Smooth muscle cell of the brain vasculature (primary cell): ENCODE measurements around the gene VEZT.
A peak's percentile ranks its signal among the peaks of the same experiment; 100 is the strongest.
"Not testable (repeated sequence)": the region's sequence is repeated elsewhere in the genome, so short reads cannot be mapped to it uniquely, and the experiment has no call there.

Experiments
- DNase-seq: peaks from one replicate; pipeline ENCODE4 v3.0.0-alpha.2; 2012; ENCODE audit warnings: low read depth, low spot score

Gene VEZT

GRCh38 chr12:95319694-95320331 is 102.2 kb downstream of the VEZT start:
- DNase-seq = no peak

DNA sequence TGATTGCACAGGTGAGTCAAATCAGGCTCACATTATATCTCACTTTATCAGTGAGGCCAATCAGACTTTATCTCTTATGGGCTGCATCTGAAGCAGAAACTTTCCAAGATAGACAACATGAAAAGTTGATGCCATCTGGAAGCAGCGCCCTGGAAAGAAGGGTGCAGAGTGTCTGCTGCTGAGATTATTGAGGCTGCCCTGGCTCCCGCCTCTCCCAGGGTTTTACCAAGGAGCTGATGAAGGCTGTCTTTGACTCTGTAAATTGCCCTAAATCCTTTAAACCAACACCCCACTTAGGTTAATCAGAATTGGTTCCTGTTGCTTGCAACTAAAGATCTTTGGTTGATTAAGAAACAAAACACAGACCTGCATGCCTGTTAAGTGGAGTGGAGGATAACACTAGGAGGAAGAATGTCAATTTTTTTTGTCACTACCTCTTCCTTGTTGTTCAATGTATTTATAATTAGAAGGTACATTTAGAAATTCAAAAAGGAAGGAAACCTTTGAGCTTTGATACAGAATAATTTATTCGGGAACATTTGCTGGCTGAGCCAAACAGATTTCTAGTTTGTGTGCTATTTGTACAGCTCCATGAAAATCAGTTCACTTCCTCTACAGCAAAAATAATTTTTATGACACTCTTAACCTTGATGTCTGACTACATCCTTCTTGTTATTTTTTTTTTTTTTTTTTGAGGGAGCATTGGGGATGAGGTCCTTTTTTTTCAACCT is 104.1 kb downstream of the VEZT start:
- no peak for DNase-seq

DNA sequence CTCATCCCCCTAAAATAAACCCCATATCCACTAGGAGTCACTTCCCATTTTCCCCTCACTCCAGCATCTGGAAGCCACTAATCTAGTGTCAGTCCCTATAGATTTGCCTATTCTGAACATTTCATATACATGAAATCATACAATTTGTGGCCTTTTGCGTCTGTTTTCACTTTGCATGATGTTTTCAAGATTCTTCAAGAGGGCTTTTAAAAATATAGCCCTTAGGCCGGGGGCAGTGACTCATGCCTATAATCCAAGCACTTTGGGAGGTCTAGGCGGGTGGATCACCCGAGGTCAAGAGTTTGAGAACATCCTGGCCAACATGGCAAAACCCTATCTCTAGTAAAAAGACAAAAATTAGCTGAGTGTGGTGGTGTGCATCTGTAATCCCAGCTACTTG is 104.7 kb downstream of the VEZT start:
- DNase-seq = peak; percentile 63

GRCh38 chr12:95323212-95323611 is 105.6 kb downstream of the VEZT start:
- no peak for DNase-seq

DNA sequence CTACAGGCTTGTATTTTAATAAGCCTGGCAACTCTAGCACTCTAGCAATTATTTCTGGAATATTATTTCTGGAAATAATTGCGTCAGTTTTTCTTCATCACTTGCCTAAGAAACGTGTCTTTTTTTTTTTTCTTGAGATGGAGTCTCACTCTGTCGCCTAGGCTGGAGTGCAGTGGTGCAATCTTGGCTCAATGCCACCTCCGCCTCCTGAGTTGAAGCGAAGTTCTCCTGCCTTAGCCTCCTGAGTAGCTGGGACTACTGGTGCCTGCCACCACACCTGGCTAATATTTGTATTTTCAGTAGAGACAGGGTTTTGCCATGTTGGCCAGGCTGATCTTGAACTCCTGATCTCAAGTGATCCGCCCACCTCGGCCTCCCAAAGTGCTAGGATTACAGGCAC is 106.6 kb downstream of the VEZT start:
- not testable (repeated sequence) for DNase-seq

- no peak for DNase-seq
These were observed 107.9 kb downstream of the VEZT start for GRCh38 chr12:95325501-95325900.

GRCh38 chr12:95326445-95326844 is 108.8 kb downstream of the VEZT start:
- DNase-seq = no peak

DNA sequence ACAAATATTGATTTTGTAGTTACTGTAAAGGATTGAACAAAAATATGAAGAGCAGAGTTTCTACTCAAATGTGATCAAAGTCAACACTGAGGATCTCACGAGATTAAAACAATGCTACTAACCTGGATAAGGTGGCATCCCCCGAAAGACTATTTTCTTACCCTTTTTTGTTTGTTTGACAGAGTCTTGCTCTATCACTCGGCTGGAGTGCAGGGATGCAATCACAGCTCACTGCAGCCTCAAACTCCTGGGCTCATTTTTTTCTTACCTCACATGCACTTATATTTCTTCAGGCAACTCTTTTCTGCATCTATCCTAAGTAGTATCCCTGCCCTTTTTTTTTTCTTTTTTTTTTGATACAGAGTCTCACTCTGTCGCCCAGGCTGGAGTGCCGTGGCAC is 109.2 kb downstream of the VEZT start:
- no peak for DNase-seq

- no peak for DNase-seq
These were observed 111.1 kb downstream of the VEZT start for GRCh38 chr12:95328708-95329107.

- DNase-seq = no peak
These were observed 118.3 kb downstream of the VEZT start for GRCh38 chr12:95335948-95336347.

GRCh38 chr12:95336387-95337067 is 118.9 kb downstream of the VEZT start:
- peak; percentile 89 for DNase-seq

GRCh38 chr12:95337146-95337545 is 119.5 kb downstream of the VEZT start:
- DNase-seq = no peak

GRCh38 chr12:95339086-95339788 is 121.6 kb downstream of the VEZT start:
- DNase-seq = no peak

- no peak for DNase-seq
These were observed 124.4 kb downstream of the VEZT start for GRCh38 chr12:95342008-95342407.

- no peak for DNase-seq
These were observed 126.0 kb downstream of the VEZT start for GRCh38 chr12:95343461-95344230.

- no peak for DNase-seq
These were observed 131.7 kb downstream of the VEZT start for GRCh38 chr12:95349291-95349690.

DNA sequence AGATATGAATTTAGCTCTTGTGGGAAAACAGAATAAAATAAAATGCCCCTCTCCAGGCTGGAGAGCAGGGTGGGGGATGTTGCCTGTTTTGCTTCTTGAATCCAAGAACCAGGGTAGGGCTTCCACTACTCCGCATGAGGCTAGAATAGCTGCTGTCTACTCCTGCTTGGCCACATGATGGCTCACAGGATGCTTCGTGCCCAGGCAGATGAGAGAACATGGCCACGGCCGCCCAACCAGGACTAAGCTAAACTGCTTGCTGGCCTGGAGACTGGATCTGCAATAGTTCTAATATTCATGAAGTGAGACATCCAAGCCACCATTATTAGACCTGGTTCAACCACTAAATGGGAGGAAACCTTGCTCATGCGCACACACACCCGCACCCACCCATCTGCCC is 134.1 kb downstream of the VEZT start:
- DNase-seq = no peak
